ENCODE measurements around the gene SERPINB6.
"Not testable (repeated sequence)": the region's sequence is repeated elsewhere in the genome, so short reads cannot be mapped to it uniquely, and the experiment has no call there.

Gene SERPINB6

GRCh38 chr6:2953098-2953497, 18.3 kb downstream of the SERPINB6 start:
- DNase-seq, result no peak

- DNase-seq, result no peak
Observed at GRCh38 chr6:2952557-2953095, 18.7 kb downstream of the SERPINB6 start.

- no peak for DNase-seq
Observed at GRCh38 chr6:2951728-2952127, 19.6 kb downstream of the SERPINB6 start.

GRCh38 chr6:2950713-2951112, 20.7 kb downstream of the SERPINB6 start:
- DNase-seq, result no peak

GRCh38 chr6:2949536-2950083, 21.8 kb downstream of the SERPINB6 start:
- DNase-seq, result no peak

- no peak for DNase-seq
Observed at GRCh38 chr6:2949121-2949520, 22.2 kb downstream of the SERPINB6 start.

GRCh38 chr6:2948228-2949025, 22.9 kb downstream of the SERPINB6 start:
- no peak for DNase-seq

DNA sequence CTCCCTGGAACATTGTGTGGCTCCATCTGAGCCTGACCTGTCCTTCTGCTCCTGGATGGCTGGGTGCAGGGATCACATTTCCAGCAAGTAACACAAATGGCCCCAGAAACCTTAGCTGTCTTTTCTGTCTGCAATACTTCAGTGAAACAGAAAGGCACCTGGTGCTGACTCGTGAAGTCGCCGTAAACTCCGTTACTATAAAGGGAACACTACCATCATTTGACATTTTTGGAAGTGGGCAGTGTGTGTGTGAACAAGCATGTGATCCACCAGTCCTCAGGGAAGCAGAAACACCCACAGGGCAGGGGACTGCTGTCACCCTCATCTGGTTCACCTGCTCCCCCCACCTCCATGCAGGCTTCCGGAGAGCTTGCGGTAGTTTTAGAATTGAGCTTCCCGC, 23.9 kb downstream of the SERPINB6 start:
- no peak for DNase-seq

DNA sequence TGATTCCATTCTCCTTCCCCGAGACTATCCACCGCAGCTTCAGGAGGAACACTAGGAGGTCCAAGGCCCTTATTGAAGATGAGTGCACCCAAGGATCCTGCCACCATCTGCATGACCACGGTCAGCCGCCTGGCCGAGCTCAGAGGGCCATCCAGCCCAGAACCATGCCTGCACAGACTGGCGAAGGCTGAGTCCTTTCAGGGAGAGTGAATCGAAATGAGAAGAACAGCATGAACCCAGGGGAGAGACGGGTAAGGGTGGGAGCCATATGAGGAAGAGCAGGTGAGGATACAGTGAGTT, 26.3 kb downstream of the SERPINB6 start:
- DNase-seq, result no peak

DNA sequence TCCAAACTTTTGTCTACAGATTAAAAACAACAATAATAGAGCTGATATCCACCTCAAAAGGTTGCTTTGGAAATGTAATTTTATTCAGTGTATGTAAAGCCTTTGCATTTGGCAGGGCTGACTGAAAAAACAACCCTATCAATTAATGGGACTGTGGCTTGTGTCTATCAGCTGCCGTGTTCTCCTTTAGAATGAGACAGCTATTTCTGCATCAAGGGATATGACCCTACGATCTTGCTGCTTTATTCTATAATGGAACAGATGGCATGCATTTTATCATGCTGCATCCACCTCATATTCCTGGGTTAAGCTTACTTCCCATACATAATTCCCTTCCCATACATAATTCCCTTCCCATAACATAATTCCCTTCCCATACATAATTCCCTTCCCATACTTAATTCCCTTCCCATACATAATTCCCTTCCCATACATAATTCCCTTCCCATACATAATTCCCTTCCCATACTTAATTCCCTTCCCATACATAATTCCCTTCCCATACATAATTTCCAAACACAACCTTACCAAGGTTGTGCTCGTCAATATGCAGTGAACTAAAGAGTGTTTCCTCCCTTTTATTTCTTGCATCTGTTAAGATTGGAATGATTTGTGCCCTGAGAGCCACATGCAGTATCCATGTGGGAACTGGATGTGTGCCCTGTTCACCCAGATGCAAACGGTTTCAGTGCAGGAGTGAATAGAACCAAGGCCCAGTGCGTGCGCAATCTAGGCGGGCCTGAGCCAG, 26.8 kb downstream of the SERPINB6 start:
- DNase-seq, result no peak

DNA sequence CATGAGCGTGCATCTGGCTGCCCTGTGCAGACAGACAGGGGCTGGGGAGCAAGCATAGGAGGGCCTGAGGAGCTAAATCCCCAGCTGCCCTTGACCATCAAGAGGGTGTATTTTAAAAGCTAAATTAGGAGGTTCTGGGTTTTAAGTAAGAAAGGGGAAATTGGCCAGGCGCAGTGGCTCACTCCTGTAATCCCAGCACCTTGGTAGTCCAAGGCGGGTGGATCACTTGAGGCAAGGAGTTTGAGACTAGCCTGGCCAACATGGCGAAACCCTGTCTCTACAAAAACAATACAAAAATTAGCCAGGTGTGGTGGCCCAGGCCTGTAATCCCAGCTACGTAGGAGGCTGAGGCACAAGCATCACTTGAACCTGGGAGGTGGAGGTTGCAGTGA, 27.8 kb downstream of the SERPINB6 start:
- DNase-seq, result no peak

GRCh38 chr6:2942914-2943563, 28.3 kb downstream of the SERPINB6 start:
- DNase-seq, result peak; percentile 70

DNA sequence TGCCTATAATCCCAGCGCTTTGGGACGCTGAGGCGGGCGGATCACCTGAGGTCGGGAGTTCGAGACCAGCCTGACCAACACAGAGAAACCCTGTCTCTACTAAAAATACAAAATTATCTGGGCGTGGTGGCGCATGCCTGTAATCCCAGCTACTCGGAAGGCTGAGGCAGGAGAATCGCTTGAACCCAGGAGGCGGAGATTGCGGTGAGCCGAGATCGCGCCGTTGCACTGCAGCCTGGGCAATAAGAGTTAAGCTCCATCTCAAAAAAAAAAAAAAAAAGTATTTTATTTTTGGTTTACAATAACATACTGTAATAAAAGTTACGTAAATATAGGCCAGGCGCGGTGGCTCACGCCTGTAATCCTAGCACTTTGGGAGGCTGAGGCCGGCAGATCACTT, 29.3 kb downstream of the SERPINB6 start:
- DNase-seq, result not testable (repeated sequence)

GRCh38 chr6:2940851-2941250, 30.5 kb downstream of the SERPINB6 start:
- DNase-seq, result no peak

- DNase-seq, result no peak
Observed at GRCh38 chr6:2940010-2940850, 31.1 kb downstream of the SERPINB6 start.

GRCh38 chr6:2939315-2940009, 31.9 kb downstream of the SERPINB6 start:
- DNase-seq, result no peak

DNA sequence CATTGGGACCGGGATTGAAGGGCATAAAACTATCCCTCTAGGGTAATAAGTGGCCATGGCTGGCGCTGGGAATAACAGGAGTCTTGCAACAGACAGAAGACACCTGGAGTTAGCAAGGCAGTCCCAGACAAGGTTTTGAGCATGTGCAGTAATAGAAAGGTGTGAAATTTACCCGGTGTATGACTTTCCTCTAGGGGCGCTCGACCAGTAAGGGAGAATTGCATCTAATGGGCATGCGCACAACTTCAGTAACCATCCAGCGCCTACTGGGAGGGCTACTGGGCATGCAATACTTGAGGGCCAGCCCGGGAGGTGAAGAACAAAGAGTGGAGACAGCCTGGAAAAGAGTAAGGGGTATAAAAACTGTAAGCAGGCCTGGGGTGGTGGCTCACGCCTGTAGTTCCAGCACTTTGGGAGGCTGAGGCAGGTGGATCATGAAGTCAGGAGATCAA, 32.7 kb downstream of the SERPINB6 start:
- DNase-seq, result no peak

GRCh38 chr6:2938004-2938631, 33.2 kb downstream of the SERPINB6 start:
- no peak for DNase-seq

DNA sequence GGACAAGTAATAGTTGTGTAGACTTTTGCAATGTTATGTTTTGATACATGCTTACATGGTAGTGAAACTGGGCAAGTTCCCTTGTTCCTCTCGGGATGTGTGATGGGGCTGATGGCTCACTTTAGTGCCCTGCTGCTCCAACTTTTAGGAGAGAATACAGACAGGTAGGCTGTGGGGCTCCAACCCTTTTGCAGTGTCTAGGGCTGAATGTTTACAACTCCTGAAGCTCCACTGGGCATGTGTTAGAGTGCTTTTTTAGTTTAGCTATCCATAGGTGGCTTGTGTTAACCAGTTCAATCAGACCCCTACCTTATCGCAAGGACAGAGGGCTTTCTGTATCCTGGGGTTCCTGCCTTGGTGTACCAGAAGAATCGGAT, 33.8 kb downstream of the SERPINB6 start:
- no peak for DNase-seq

- no peak for DNase-seq
Observed at GRCh38 chr6:2935566-2936291, 35.6 kb downstream of the SERPINB6 start.

- no peak for DNase-seq
Observed at GRCh38 chr6:2934057-2934456, 37.3 kb downstream of the SERPINB6 start.
